Measurements from ENCODE around the gene RAD51C.
A peak's percentile ranks its signal among the peaks of the same experiment; 100 is the strongest.

RAD51C gene

GRCh38 chr17:58661499-58661898 lies 30.9 kb upstream of the RAD51C start:
- H3K4me3 ChIP-seq (ENCODE audit: low read length) = no peak overlapping the region
- DNase-seq (ENCODE audit: low read depth) = no peak
- no peak for TF ChIP-seq CTCF (conservative IDR thresholded peaks at IDR 0.05; ENCODE audit: low read length)

DNA sequence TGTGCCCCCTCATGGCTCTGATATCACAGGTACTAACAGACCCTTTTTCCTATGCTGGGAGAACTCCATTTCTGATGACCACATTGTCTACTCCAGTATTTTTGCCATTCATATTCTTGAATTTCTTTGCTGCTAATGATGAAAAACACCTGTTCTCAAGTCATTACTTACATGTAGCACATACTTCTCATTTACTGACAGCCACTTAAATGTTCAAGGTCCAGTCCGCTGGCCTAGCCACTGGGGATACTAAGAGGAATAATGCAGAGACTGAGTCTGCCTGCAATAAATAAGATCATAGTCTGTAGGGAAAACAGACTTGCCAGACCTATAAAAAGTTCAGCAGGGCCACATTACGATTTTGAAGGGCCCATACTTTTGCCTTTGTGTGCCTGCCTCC lies 28.1 kb upstream of the RAD51C start:
- TF ChIP-seq CTCF (conservative IDR thresholded peaks at IDR 0.05; ENCODE audit: low read length) = no peak
- H3K4me3 ChIP-seq (ENCODE audit: low read length) = no peak overlapping the region
- no peak for DNase-seq (ENCODE audit: low read depth)

DNA sequence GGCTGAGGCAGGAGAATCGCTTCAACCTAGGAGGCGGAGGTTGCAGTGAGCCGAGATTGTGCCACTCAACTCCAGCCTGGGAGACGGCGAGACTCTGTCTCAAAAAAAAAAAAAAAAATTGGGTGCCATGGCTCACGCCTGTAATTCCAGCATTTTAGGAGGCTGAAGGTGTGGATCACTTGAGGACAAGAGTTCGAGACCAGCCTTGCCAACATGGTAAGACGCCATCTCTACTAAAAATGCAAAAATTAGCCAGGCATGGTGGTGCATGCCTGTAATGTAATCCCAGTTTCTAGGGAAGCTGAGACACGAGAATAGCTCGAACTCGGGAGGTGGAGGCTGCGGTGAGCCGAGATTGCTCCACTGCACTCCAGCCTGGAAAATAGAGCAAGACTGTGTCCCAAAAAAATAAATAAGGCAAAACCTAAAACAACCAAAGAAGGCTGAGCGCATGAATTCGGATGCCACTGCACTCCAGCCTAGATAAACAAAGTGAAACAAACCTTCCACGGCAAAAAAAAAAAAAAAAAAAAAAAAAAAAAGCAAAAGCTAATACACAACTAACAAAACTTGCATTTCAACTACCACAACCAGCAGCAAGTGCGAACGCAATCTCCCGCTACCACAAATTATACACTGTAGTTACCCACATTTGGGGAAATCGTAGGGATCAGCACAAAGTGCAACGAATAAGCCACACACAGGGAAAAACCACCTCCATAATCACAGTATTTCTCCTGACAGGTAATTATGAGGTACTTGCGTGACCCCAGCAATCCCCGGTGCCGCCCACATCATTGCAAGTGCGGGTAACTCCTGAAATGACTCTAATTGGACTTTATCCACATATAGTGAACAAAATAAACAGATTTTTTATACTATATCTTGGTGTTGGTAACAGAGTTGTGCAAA lies 26.2 kb upstream of the RAD51C start:
- DNase-seq (ENCODE audit: low read depth) = no peak
- no peak for TF ChIP-seq CTCF (conservative IDR thresholded peaks at IDR 0.05; ENCODE audit: low read length)
- no peak overlapping the region for H3K4me3 ChIP-seq (ENCODE audit: low read length)

- no peak overlapping the region for H3K4me3 ChIP-seq (ENCODE audit: low read length)
- TF ChIP-seq CTCF (conservative IDR thresholded peaks at IDR 0.05; ENCODE audit: low read length) = no peak
- peak; percentile 4 for DNase-seq (ENCODE audit: low read depth)
Observed at GRCh38 chr17:58666858-58667267, 25.5 kb upstream of the RAD51C start.

GRCh38 chr17:58667934-58668597 lies 24.3 kb upstream of the RAD51C start:
- no peak overlapping the region for H3K4me3 ChIP-seq (ENCODE audit: low read length)
- no peak for DNase-seq (ENCODE audit: low read depth)
- no peak for TF ChIP-seq CTCF (conservative IDR thresholded peaks at IDR 0.05; ENCODE audit: low read length)

DNA sequence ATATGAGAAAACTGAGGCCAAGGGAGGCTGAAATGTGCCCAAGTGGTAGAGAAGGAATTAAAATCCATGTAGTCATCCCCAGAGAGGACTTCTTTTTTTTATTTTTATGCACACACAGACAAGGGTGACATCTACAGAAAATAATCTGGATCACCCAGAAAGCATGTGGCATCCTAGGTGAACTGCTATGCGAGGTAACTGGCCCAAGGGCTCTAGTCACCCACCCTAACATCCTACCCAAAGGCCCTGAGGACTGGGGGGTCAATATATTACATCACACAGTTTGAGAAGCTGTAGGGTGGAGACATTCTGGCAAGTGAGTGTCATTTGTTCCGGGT lies 23.8 kb upstream of the RAD51C start:
- no peak for TF ChIP-seq CTCF (conservative IDR thresholded peaks at IDR 0.05; ENCODE audit: low read length)
- H3K4me3 ChIP-seq (ENCODE audit: low read length) = no peak overlapping the region
- DNase-seq (ENCODE audit: low read depth) = no peak

- no peak for DNase-seq (ENCODE audit: low read depth)
- H3K4me3 ChIP-seq (ENCODE audit: low read length) = no peak overlapping the region
- no peak for TF ChIP-seq CTCF (conservative IDR thresholded peaks at IDR 0.05; ENCODE audit: low read length)
Observed at GRCh38 chr17:58669853-58670252, 22.5 kb upstream of the RAD51C start.

Measured in AG10803 (cell line).